ENCODE data around the gene BPGM.

Gene BPGM

DNA sequence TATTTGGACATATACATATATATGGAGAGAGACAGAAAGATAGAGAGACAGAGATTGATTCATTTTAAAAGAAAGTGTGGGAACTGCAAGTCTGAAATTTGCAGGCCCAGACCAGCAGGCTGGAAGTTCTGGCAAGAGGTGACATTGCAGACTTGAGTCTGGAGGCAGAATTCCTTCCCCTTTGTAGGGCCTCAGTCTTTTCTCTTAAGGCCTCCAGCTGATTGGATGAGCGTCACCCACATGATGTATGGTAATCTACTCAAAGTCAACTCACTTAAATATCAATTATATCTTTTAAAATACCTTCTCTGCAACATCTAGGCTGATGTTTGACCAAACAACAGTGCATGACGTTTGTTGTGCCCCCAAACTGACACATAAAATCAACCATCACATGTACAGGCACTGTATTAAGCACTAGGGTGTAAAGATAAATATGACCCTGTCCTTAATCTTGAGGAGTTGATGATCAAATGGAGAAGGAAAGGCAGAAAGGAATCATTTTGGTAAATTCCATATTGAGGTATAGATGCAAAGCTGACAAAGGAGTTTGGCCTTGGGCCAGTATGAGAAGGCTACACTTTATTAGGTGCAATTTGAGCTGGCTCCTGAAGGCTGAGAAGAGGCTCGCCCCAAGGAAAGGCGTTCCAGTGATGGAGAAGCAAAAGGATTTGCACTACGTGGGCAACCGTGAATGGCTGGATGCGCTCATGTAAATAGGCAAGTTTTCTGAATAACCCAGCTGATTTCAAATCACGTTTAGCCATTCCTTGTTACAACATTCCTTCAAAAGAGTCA is 52.6 kb downstream of the BPGM start:
- DNase-seq: no peak

DNA sequence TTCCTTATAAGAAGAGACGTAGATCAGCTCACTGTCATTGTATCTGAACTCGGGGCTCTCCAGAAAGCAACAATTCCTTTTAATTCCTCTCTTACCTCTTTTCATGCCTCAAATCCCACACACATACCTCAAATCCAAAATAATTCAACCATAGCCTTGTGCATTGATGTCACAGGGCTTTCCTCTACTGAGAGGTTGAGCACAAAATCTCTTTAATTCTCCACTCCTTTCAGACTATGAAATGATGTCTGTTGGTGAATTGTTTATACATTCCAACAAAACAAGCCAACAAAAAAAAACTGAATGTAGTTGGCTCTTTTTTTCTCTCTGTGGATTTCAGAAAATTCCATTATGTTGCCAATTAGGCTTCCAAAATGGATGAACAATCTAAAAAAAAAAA is 53.2 kb downstream of the BPGM start:
- DNase-seq: no peak

DNA sequence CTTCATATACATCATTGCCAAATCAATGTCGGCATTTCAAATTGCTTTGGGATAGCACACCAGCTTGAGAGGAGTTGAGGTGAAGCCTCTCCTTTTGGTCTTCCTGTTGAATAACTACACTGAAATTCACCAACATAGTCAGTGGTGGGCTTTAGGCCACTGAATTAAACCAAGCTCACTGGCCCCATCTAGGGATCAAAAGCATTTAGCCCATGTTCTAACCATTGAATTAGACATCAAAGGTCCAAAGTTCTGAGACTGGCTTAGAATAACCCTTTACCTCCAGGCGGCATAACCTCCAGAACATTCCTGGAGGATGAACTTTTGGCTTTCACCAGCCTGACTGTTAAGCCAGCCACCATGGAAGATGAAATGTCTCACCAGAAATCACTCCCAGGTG is 54.6 kb downstream of the BPGM start:
- DNase-seq: no peak

DNA sequence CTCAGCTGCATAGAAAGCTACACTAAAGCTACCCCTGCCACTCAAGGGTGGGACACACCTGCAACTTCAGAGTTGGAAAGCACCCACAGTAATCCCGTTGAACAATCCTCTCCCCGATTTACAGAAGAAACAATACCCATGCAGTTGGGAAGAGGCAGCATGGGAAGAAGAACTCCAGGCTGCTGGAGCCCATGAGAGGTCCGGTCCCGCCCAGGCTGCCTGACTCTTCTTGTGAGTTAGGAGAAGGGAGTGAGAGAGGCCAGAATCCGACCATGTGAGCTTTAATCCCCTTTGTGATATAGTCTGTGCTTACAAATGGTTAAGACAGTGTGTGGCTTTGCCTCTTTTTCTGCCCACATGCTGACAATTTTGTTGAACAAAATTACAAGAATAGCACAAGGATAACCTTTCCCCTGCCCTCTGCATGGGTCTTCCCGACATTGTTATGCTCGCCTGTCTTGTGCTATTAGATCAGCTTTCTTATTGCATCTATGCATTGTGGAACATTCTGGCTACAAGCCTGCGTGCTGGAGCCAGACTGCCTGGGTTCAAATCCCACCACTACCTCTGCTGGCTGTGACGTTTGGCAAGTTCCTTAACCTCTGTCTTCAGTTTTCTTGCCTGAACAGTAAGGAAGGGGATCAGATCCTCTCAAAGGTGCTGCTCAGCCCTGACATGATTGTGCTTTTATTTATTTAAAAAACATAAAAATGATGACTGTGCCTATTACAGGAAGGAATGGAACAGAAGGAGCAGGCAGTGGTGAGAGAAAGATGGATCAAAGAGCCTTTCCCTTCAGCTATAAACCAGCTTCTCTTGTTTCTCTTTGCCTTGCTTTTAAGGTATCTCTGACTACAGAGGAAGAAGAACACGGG is 56.0 kb downstream of the BPGM start:
- DNase-seq: no peak

DNA sequence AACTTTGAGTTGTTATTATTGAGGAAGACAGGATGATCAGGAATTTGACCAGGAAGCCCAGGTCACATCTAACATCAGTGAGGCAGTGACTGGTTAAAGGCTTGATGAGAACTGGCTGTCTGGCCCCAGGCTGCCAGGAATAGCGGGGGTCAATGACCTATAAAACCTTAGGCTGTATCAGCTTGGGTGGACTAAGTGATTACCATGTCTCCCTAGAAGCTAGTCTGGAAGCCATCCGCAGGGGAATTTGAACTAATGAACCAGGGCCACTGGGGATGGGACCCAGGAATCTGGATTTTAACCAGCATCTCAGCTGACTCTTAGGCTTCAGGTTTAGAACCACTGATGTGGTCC is 56.6 kb downstream of the BPGM start:
- no peak for DNase-seq

DNA sequence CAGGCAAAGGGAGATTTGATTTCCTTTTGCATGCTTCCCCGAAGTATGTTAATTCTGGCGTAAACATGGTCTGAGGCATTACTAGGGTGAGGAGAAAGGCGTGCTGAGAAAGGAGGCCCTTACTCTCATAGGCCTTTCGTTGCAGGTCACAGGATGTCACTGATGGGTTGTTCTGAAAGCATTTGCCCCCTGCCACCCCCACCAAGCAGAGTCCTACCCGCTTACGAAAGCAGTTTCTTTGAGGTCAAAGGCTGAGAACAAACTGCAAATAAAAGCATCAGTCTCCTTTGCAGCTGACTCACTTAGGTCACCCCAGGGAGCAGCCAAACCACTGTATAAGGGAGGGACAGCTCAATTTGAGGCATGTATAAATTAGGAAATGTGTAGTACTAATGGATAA is 57.1 kb downstream of the BPGM start:
- no peak for DNase-seq

DNA sequence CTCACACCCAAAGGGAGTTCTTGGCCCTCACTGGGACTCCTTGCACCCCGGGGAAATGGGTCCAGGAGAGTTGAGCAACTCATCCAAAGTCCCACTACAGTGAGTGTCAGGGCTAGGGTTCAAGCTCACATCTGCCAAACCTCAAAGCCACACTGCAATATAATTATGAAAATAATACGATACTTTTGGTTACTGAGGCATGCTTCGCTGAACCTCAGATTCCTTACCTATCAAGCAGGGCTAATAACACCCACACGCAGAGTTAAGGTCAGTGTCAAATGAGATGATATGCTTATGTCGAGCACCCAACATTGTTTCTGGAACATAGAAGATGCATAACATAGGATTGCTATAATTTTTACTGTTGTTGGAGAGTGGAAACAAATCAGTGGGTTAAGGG is 58.2 kb downstream of the BPGM start:
- no peak for DNase-seq

DNA sequence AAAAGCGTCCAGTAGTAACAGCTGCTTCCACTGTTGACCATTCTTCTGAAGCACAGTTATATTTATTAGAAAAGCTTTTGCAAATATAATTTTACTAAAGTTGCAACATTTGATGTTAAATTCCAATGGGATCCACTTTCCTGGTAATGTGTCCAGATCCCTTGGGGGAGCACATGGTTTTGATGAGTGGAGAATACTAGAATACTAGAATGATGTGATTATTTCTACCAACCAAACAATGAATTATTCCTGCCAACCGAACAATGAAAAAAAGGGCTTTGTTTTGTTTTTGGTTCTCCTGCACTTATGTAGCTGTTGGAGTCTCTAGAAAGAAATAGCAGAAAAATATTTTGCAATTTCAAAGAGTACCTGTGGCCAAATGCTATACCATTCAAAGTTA is 59.1 kb downstream of the BPGM start:
- no peak for DNase-seq

DNA sequence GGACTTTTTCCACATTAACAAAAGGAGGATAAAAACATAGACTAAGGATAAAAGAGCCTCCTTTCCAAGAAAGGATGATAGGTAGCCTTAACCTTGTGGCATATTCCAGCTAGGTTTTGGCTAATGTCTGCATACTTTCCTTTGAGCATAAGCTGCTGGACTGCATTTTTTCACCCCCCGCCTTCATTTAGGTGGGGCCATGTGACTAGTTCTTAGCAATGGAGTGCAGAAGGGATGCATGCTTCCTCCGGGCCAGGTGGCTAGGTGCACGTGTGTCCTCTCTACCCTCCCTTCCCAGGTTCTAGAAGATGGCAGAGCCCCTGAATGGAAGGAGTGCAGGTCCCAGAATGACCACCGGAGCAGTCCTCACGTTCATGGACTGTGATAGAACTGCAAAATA is 59.8 kb downstream of the BPGM start:
- no peak for DNase-seq

DNA sequence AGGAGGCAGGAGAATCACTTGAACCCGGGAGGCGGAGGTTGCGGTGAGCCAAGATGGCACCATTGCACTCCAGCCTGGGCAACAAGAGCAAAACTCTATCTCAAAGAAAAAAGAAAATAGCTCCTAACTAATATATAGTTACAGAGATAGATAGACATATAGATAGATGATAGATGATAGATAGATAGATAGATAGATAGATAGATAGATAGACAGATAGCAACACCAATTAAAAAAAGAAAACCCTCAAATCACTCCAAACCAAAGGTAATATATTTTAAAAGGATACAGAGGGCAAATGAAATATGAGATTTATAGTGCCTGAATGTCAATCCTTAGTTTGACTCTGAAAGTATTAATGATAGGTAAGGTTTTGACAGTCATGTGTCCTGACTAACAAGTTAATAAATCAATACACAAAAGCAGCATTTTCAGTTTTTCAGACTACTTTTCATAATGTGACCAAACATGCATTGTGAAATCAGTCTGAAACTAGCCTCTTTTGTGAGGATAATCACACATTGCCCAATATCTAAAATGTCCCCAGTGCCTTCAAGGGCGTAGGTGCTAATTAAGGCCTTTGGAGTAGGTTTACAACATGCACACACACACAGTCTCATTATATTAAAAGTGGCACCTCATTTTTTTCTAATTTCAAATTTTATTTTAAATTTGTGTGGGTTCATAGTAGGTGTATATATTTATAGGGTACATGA is 61.2 kb downstream of the BPGM start:
- no peak for DNase-seq

DNA sequence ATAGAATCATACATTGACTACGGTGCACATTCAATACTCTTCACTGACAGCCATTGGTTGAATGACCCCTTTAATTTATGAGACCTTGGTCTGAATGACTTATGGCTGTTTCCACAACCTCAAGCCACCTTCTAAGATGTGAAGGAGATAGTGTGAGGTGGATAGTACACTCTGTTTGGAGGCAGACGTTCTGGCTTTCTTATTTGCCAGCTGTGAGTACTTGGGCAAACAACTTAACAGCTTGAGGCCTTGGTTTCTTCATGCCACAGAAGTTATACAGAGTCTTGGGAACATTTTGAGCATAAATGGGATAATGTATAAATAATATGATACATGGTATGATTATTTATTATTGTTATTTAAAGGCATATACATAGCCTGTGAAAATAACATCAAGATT is 62.0 kb downstream of the BPGM start:
- DNase-seq: no peak

DNA sequence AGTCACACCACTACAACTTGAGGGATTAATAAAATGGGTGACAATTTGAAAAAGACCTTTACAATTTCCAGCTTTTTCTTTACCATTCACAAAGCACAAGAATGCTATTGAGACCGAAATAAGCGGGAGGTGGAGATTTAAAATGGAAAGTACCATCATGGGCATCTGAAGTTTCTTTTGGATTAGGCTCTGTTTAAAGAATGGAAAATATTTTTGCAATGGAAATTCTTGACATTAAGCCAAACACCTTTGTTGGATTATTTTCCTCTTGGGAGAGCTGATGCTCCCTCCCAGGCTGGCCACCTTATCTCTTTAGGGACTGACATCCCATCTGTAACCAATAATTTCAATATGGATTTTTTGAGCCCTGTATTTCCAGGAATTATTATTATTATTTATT is 62.5 kb downstream of the BPGM start:
- no peak for DNase-seq

DNA sequence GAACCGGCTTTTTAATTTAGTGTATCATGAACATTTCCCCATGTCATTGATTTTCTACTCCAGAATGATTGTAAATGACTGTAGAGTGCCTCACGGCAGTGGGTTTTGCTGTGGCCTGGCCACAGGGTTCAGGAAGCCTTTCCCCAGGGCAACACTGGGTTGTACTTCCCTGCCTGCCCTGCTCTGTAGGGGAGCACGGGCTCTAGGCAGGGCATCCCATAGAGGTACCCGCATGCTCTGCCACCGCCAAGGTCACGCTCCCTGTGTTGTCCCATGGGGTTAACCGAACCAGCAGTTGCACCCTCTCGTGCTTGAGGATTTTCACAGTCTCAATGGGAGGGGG is 63.8 kb downstream of the BPGM start:
- DNase-seq: peak; percentile 2

DNA sequence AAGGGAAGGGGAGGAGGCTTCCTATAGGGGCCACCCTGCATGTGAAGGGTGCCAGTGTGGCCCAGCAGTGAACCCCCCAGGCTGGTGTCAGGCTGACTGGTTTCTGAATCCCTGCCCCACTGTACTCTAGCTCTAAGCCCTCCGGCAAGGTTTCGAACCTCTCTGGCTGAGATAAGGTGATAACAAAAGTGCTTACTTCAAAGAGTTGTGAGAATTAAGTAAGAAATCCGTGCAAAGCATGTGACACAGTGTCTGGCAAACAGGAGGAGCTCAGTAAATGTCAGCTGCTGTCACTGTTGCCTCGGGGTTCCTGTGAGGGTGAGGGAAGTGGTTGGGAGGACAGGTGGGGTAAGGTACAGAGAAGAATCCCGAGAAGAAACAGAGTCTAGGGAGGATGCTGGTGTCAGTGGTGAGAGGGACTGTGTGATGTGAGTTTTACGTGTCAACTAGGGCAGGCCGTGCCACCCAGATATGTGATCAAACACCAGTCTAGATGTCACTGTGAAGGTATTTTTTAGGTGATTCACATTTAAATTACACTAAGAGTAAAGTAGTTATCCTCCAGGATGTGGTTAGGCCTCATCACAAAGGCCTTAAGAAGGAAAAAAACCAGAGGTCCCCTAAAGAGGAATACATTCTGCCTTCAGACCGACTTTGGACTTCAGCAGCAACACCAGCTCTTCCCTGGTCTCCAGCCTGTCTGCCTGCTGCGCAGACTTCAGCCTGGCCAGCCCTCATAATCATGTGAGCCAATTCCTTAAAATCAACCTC is 64.4 kb downstream of the BPGM start:
- peak; percentile 10 for DNase-seq

DNA sequence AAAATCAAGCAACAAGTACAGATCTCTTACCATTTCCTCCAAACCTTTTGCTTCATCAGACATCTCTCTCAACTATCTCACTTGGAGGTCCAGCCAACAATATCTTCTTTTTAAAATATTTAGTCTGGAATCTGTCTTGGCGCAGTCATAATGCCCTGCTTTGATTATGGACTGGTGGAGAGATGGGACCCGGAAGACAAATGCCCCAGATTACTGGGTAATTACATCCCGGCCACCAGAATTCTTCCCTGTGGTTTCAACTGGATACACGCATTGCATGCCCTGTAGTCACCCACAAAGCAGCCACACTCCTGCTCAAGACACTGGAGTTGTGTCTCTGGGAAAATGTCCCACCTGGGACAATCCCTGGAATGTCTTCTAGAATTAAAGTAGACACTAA is 65.5 kb downstream of the BPGM start:
- no peak for DNase-seq

DNA sequence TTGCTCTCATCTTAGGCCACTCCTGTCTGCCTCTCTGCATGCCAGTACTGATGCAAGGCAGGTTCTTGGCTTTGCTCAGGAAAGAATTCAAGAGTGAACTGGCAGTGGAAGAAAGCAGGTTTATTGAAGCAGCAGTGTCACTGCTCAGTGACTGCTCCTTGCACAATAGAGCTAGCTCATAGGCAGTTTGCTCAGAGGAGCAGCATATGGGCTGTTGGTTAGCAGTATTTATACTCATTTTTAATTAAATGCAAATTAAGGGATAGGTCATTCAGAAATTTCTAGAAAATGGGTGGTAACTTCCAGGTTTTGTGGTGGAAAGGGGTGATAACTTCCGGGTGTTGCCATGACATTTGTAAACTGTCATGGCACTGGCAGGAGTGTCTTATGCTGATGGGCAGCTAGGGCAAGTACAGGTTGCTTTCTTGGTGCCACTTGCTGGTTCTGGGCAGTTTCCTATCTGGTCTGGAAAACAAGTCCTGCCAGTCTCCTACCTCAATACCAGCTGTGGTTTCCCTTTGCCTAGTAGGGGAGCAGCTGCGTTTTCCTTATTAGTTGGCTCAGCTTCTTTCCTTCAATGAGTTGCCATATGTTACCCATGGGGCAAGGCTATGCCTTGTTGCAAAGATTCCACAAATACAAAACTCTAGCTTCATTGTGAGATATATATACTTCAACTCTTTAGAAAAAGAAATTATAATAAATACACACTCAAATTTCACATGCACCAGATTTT is 68.0 kb downstream of the BPGM start:
- no peak for DNase-seq

DNA sequence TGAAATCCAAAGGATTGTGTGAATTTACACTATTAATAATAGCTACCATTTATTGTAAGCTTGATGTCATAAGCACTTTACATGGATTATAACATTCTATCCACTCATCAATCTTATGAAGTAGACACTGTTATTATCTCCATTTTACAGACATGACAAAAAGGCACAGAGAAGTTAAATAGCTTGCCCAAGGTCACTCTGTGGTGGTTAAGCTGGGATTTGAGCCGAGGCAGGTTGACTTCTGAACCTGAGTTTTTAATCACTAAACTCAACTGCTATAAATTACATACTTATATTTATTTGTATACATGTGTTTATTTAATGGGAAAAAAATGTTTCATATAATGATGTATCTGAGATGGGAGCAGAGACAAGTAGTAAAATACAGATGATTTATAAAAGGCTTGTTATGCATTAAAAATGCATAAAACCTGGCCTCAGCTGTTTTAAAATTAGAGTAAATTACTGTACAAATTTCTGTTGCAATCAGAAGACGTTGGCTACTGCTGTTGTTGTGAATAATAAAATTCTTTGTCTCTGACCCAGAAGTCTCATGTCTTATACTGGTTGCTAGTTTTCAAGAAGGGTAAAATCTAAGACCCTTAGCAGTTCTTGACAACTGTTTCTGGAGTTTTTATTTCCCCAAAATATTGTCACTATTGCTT is 71.7 kb downstream of the BPGM start:
- DNase-seq: no peak

DNA sequence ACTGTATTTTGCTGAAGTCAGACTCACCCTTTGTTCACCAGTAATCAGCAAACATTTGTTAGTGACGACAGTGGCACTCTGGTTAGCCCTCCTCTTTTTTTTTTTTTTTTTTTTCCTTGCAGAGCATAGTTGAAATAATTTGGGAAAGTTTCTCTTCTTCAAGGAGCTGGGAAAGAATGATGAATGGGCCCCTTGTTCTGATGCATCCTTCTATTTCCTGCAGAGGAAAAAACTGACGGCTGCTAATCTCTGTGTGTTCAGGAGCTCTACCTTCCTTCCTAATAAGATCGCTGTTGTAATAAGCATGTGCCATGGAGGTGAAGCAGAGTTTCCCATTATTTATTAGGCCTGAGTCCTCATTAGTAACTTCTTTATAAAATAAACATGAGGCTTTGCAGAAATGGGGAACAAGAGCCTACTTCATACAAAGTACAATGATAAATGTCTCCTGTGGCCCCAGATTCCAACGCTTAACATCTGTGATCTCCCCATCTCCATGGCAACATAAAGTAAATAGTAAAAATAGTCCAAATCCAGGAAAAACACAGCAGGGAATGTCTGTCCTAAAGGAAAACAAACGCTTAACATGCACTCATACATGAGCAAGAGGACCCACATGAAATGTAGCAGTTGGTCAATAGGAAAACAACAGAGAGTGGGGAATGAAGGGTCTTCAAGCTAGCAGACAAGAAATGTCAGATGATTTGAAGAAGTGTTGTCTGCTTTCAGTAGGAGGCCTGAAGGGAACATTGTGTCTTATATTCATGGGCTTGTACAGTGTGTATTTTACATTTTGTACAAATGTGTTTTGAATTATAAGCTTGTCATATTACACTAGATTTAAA is 73.7 kb downstream of the BPGM start:
- DNase-seq: no peak

DNA sequence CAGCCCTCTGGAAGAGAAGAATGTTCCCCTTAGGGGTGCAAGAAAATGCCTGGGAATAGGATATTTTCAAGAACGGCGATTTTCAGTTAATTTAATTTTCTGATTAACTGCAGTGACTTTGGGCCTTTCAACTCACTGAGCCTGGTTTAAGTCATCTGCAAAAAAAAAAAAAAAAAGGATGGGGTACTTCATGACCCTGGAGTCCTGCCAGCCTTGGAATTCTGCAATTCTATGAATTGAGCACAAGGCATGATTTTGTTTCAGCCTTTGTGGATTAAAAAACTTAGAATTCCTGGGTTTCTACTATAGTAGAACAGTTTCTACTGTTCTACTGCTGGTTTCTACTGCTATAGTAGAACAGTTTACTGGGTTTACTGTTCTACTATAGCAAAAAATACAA is 74.5 kb downstream of the BPGM start:
- no peak for DNase-seq

DNA sequence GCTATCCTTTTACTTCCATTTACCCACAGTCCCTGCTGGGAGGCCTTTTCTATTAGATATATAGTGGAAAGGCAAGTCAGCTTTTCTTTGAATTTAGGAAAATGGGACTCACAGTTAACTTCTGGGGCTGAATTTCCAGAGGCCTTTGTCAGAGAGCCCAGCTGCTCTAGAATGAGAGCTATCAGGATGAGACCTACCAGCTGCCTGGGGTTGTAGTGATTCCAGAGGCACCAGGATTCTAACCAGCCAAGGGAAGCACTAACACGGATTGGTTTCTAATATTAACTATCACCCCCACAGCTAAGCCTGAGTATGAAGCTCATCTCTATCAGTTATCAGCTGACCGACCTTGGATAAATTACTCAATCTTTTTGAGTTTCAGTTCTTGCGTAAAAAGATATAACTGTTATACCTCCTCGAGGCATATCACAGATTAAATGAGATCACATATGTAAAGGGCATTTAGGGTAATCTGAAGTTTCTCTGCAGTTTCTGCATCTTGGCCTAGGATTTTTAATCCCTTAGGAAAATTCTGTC is 76.2 kb downstream of the BPGM start:
- no peak for DNase-seq

DNA sequence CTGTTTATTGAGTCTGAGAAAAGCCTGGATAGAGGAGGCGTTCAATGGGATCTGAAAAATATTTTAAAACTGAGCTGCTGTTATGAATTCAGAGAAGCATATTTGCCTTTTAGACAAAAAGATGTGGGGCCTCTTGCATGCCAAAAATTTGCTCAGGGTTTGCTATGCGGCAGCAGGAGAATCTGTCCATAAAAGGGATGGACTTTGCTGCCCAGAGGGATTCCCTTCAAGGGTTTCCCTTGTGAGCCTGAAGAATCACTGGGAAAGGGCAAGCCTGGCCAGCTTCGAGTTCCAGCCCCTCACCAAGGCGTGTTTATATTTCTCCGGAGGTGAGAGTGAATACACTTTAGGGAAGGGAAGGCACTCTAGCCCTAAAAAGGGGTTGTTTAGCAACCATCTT is 77.2 kb downstream of the BPGM start:
- DNase-seq: no peak

Data from stimulated activated CD4-positive, alpha-beta T cell treated with anti-CD3 and anti-CD28 coated beads, Interleukin-12 subunit alpha, Interleukin-12 subunit beta, amount 100 ng/mL, for 4 hours (primary cell).